ENCODE measurements around the gene PHPT1. TPM values are rescaled to one million over a fixed set of nuclear protein-coding genes. Genes with fewer than 3 reads are reported as not detected.
A peak's percentile ranks its signal among the peaks of the same experiment; 100 is the strongest.

Gene PHPT1
- total and polyA plus RNA-seq, 2 of the 8 experiments (the other 6 are each of a cell fraction or from before 2014, with no cell fraction given): 109 to 226 TPM

GRCh38 chr9:136849038-136849959, at the start of gene PHPT1 (continued):
- TF ChIP-seq KDM5A (IDR thresholded peaks at IDR 0.05; ENCODE audit: low read length) (peak; percentile 34; the same call in 1 of the 2 replicates), TCF12 (IDR thresholded peaks at IDR 0.05; ENCODE audit: low read depth, low read length) (no peak), RBBP5 (IDR thresholded peaks at IDR 0.05; ENCODE audit: borderline replicate concordance, low read depth, low read length) (0 out of 2 replicates have a peak, but pooled peaks have one; percentile 45), TAF1 (IDR thresholded peaks at IDR 0.05; ENCODE audit: low read depth, low read length) (peak; percentile 79; the same call in 1 of the 2 replicates), CHD2 (IDR thresholded peaks at IDR 0.05; ENCODE audit: low read length) (peak; percentile 91)
